ENCODE data around the gene ZNF175. TPM values are rescaled to one million over a fixed set of nuclear protein-coding genes. Genes with fewer than 3 reads are reported as not detected.
A peak's percentile ranks its signal among the peaks of the same experiment; 100 is the strongest.

The ZNF175 gene
- total RNA-seq, 1 donor from 2014 or later = 3.7 TPM

- H3K4me1 ChIP-seq (ENCODE audit: control insufficient read depth in 3 of 3, insufficient read depth in 3 of 3, low read length in 3 of 3) = peaks cover under 1 to 2% (median 1%) of the 10 kb centered on the region in 3 donors
- peaks cover 11 to 30% (median 21%) of the 10 kb centered on the region in 3 donors for H3K27me3 ChIP-seq (ENCODE audit: control insufficient read depth in 3 of 3, insufficient read depth in 3 of 3, low read length in 3 of 3)
- no peaks in the 10 kb centered on the region for H3K9me3 ChIP-seq (ENCODE audit: control insufficient read depth in 3 of 3, low read length in 3 of 3)
- no peak overlapping the region for H3K4me3 ChIP-seq (ENCODE audit: low read length in 3 of 3)
- no peaks in the 10 kb centered on the region for H3K36me3 ChIP-seq (ENCODE audit: control insufficient read depth in 3 of 3, insufficient read depth in 3 of 3, low read length in 3 of 3)
- no peak overlapping the region for H3K27ac ChIP-seq (ENCODE audit: low read depth, low read length)
- no peak overlapping the region for H3K9ac ChIP-seq (ENCODE audit: low read depth in 1 of 3, low read length in 3 of 3)
Measured at GRCh38 chr19:51566489-51567100, 4.5 kb upstream of the ZNF175 start.

GRCh38 chr19:51567583-51567982 is 3.5 kb upstream of the ZNF175 start:
- Histone ChIP-seq H3K27ac (ENCODE audit: low read depth, low read length) (no peak overlapping the region), H3K36me3 (ENCODE audit: control insufficient read depth in 3 of 3, insufficient read depth in 3 of 3, low read length in 3 of 3) (no peaks in the 10 kb centered on the region), H3K4me3 (ENCODE audit: low read length in 3 of 3) (no peak overlapping the region), H3K9me3 (ENCODE audit: control insufficient read depth in 3 of 3, low read length in 3 of 3) (no peaks in the 10 kb centered on the region), H3K27me3 (ENCODE audit: control insufficient read depth in 3 of 3, insufficient read depth in 3 of 3, low read length in 3 of 3) (peaks cover 11 to 30% (median 21%) of the 10 kb centered on the region in 3 donors), H3K4me1 (ENCODE audit: control insufficient read depth in 3 of 3, insufficient read depth in 3 of 3, low read length in 3 of 3) (peaks cover 8 to 11% (median 11%) of the 10 kb centered on the region in 3 donors), H3K9ac (ENCODE audit: low read depth in 1 of 3, low read length in 3 of 3) (no peak overlapping the region)

- H3K9ac ChIP-seq (ENCODE audit: low read depth in 1 of 3, low read length in 3 of 3) = no peak overlapping the region
- H3K9me3 ChIP-seq (ENCODE audit: control insufficient read depth in 3 of 3, low read length in 3 of 3) = no peaks in the 10 kb centered on the region
- peaks cover 8 to 14% (median 13%) of the 10 kb centered on the region in 3 donors for H3K4me1 ChIP-seq (ENCODE audit: control insufficient read depth in 3 of 3, insufficient read depth in 3 of 3, low read length in 3 of 3)
- no peak overlapping the region for H3K27ac ChIP-seq (ENCODE audit: low read depth, low read length)
- H3K27me3 ChIP-seq (ENCODE audit: control insufficient read depth in 3 of 3, insufficient read depth in 3 of 3, low read length in 3 of 3) = peaks cover 11 to 30% (median 21%) of the 10 kb centered on the region in 3 donors
- peaks cover 5 to 7% (median 6%) of the 10 kb centered on the region in 3 donors for H3K36me3 ChIP-seq (ENCODE audit: control insufficient read depth in 3 of 3, insufficient read depth in 3 of 3, low read length in 3 of 3)
- H3K4me3 ChIP-seq (ENCODE audit: low read length in 3 of 3) = no peak overlapping the region
Measured at GRCh38 chr19:51568456-51568855, 2.6 kb upstream of the ZNF175 start.

- peak overlapping the region; percentile 85 for H3K27ac ChIP-seq (ENCODE audit: low read depth, low read length)
- H3K9ac ChIP-seq (ENCODE audit: low read depth in 1 of 3, low read length in 3 of 3) = peak overlapping the region; percentile 74 to 86 (median 76)
- peaks cover 2 to 5% (median 3%) of the 10 kb centered on the region in 3 donors for H3K27me3 ChIP-seq (ENCODE audit: control insufficient read depth in 3 of 3, insufficient read depth in 3 of 3, low read length in 3 of 3)
- H3K4me3 ChIP-seq (ENCODE audit: low read length in 3 of 3) = peak overlapping the region; percentile 88 to 99 (median 95)
- peaks cover 8 to 14% (median 13%) of the 10 kb centered on the region in 3 donors for H3K4me1 ChIP-seq (ENCODE audit: control insufficient read depth in 3 of 3, insufficient read depth in 3 of 3, low read length in 3 of 3)
- peaks cover 14 to 20% (median 19%) of the 10 kb centered on the region in 3 donors for H3K36me3 ChIP-seq (ENCODE audit: control insufficient read depth in 3 of 3, insufficient read depth in 3 of 3, low read length in 3 of 3)
- no peaks in the 10 kb centered on the region for H3K9me3 ChIP-seq (ENCODE audit: control insufficient read depth in 3 of 3, low read length in 3 of 3)
Measured at GRCh38 chr19:51571599-51571998, 516 bp downstream of the ZNF175 start.

GRCh38 chr19:51572410-51572809 is 1.3 kb downstream of the ZNF175 start:
- Histone ChIP-seq H3K36me3 (ENCODE audit: control insufficient read depth in 3 of 3, insufficient read depth in 3 of 3, low read length in 3 of 3) (peaks cover 15 to 22% (median 21%) of the 10 kb centered on the region in 3 donors), H3K4me3 (ENCODE audit: low read length in 3 of 3) (peak overlapping the region; percentile 88 to 99 (median 95)), H3K9me3 (ENCODE audit: control insufficient read depth in 3 of 3, low read length in 3 of 3) (no peaks in the 10 kb centered on the region), H3K4me1 (ENCODE audit: control insufficient read depth in 3 of 3, insufficient read depth in 3 of 3, low read length in 3 of 3) (peaks cover 8 to 14% (median 13%) of the 10 kb centered on the region in 3 donors), H3K27ac (ENCODE audit: low read depth, low read length) (no peak overlapping the region), H3K27me3 (ENCODE audit: control insufficient read depth in 3 of 3, insufficient read depth in 3 of 3, low read length in 3 of 3) (peaks cover 2 to 3% (median 2%) of the 10 kb centered on the region in 3 donors), H3K9ac (ENCODE audit: low read depth in 1 of 3, low read length in 3 of 3) (no peak overlapping the region)

GRCh38 chr19:51572908-51573307 is 1.8 kb downstream of the ZNF175 start:
- H3K4me3 ChIP-seq (ENCODE audit: low read length in 3 of 3) = no peak overlapping the region
- peaks cover 8 to 14% (median 13%) of the 10 kb centered on the region in 3 donors for H3K4me1 ChIP-seq (ENCODE audit: control insufficient read depth in 3 of 3, insufficient read depth in 3 of 3, low read length in 3 of 3)
- H3K27me3 ChIP-seq (ENCODE audit: control insufficient read depth in 3 of 3, insufficient read depth in 3 of 3, low read length in 3 of 3) = peaks cover 2 to 3% (median 2%) of the 10 kb centered on the region in 3 donors
- peaks cover 15 to 22% (median 21%) of the 10 kb centered on the region in 3 donors for H3K36me3 ChIP-seq (ENCODE audit: control insufficient read depth in 3 of 3, insufficient read depth in 3 of 3, low read length in 3 of 3)
- no peaks in the 10 kb centered on the region for H3K9me3 ChIP-seq (ENCODE audit: control insufficient read depth in 3 of 3, low read length in 3 of 3)
- H3K9ac ChIP-seq (ENCODE audit: low read depth in 1 of 3, low read length in 3 of 3) = no peak overlapping the region
- no peak overlapping the region for H3K27ac ChIP-seq (ENCODE audit: low read depth, low read length)

- no peak overlapping the region for H3K9ac ChIP-seq (ENCODE audit: low read depth in 1 of 3, low read length in 3 of 3)
Measured at GRCh38 chr19:51573331-51573730, 2.2 kb downstream of the ZNF175 start.

GRCh38 chr19:51576850-51577249 is 5.8 kb downstream of the ZNF175 start:
- no peak overlapping the region for H3K27ac ChIP-seq (ENCODE audit: low read depth, low read length)
- H3K4me3 ChIP-seq (ENCODE audit: low read length in 3 of 3) = no peak overlapping the region
- H3K36me3 ChIP-seq (ENCODE audit: control insufficient read depth in 3 of 3, insufficient read depth in 3 of 3, low read length in 3 of 3) = peaks cover 27 to 36% (median 32%) of the 10 kb centered on the region in 3 donors
- H3K9me3 ChIP-seq (ENCODE audit: control insufficient read depth in 3 of 3, low read length in 3 of 3) = no peaks in the 10 kb centered on the region
- H3K4me1 ChIP-seq (ENCODE audit: control insufficient read depth in 3 of 3, insufficient read depth in 3 of 3, low read length in 3 of 3) = peaks cover 5 to 10% (median 9%) of the 10 kb centered on the region in 3 donors
- no peak overlapping the region for H3K9ac ChIP-seq (ENCODE audit: low read depth in 1 of 3, low read length in 3 of 3)
- H3K27me3 ChIP-seq (ENCODE audit: control insufficient read depth in 3 of 3, insufficient read depth in 3 of 3, low read length in 3 of 3) = no peaks in the 10 kb centered on the region

More at GRCh38 chr19:51573331-51573730, 2.2 kb downstream of the ZNF175 start:
- Histone ChIP-seq H3K27me3 (ENCODE audit: control insufficient read depth in 3 of 3, insufficient read depth in 3 of 3, low read length in 3 of 3) (peaks cover 2 to 3% (median 2%) of the 10 kb centered on the region in 3 donors), H3K4me3 (ENCODE audit: low read length in 3 of 3) (no peak overlapping the region), H3K27ac (ENCODE audit: low read depth, low read length) (no peak overlapping the region), H3K9me3 (ENCODE audit: control insufficient read depth in 3 of 3, low read length in 3 of 3) (no peaks in the 10 kb centered on the region), H3K4me1 (ENCODE audit: control insufficient read depth in 3 of 3, insufficient read depth in 3 of 3, low read length in 3 of 3) (peaks cover 8 to 14% (median 13%) of the 10 kb centered on the region in 3 donors), H3K36me3 (ENCODE audit: control insufficient read depth in 3 of 3, insufficient read depth in 3 of 3, low read length in 3 of 3) (peaks cover 16 to 22% (median 21%) of the 10 kb centered on the region in 3 donors)

- no peak overlapping the region for H3K4me3 ChIP-seq (ENCODE audit: low read length in 3 of 3)
- no peaks in the 10 kb centered on the region for H3K27me3 ChIP-seq (ENCODE audit: control insufficient read depth in 3 of 3, insufficient read depth in 3 of 3, low read length in 3 of 3)
- H3K9ac ChIP-seq (ENCODE audit: low read depth in 1 of 3, low read length in 3 of 3) = no peak overlapping the region
- H3K9me3 ChIP-seq (ENCODE audit: control insufficient read depth in 3 of 3, low read length in 3 of 3) = peaks cover 6 to 17% (median 16%) of the 10 kb centered on the region in 3 donors
- H3K36me3 ChIP-seq (ENCODE audit: control insufficient read depth in 3 of 3, insufficient read depth in 3 of 3, low read length in 3 of 3) = peaks cover 38 to 60% (median 55%) of the 10 kb centered on the region in 3 donors
- H3K27ac ChIP-seq (ENCODE audit: low read depth, low read length) = no peak overlapping the region
- H3K4me1 ChIP-seq (ENCODE audit: control insufficient read depth in 3 of 3, insufficient read depth in 3 of 3, low read length in 3 of 3) = no peaks in the 10 kb centered on the region
Measured at GRCh38 chr19:51586103-51586728, 15.1 kb downstream of the ZNF175 start.

- Histone ChIP-seq H3K27ac (ENCODE audit: low read depth, low read length) (no peak overlapping the region), H3K4me1 (ENCODE audit: control insufficient read depth in 3 of 3, insufficient read depth in 3 of 3, low read length in 3 of 3) (no peaks in the 10 kb centered on the region), H3K4me3 (ENCODE audit: low read length in 3 of 3) (peak overlapping the region in 1 of 3 donors; percentile 3), H3K9ac (ENCODE audit: low read depth in 1 of 3, low read length in 3 of 3) (no peak overlapping the region), H3K36me3 (ENCODE audit: control insufficient read depth in 3 of 3, insufficient read depth in 3 of 3, low read length in 3 of 3) (peaks cover 33 to 54% (median 49%) of the 10 kb centered on the region in 3 donors), H3K27me3 (ENCODE audit: control insufficient read depth in 3 of 3, insufficient read depth in 3 of 3, low read length in 3 of 3) (no peaks in the 10 kb centered on the region), H3K9me3 (ENCODE audit: control insufficient read depth in 3 of 3, low read length in 3 of 3) (peaks cover 6 to 17% (median 16%) of the 10 kb centered on the region in 3 donors)
Measured at GRCh38 chr19:51586799-51587198, 15.7 kb downstream of the ZNF175 start.

All from skeletal muscle tissue (tissue), 4 donors.